Urinary bladder (tissue), 4 donors: ENCODE measurements around the gene RNF157. TPM values are rescaled to one million over a fixed set of nuclear protein-coding genes. Genes with fewer than 3 reads are reported as not detected.
"Not testable (repeated sequence)": the region's sequence is repeated elsewhere in the genome, so short reads cannot be mapped to it uniquely, and the experiment has no call there.

Experiments
- DNase-seq: peaks from one replicate; pipeline ENCODE4 v3.0.0-alpha.2; 2015; ENCODE audit errors: extremely low spot score
- H3K27ac ChIP-seq: one replicate; pipeline ENCODE4 v1.5.1; 2013; ENCODE audit warnings: low read depth, mild to moderate bottlenecking, moderate library complexity
- H3K36me3 ChIP-seq: one replicate; pipeline ENCODE4 v1.6.1; 2013; ENCODE audit warnings: mild to moderate bottlenecking, moderate library complexity; ENCODE audit not compliant: insufficient read depth
- H3K4me1 ChIP-seq: one replicate; pipeline ENCODE4 v1.6.1; 2013; ENCODE audit warnings: mild to moderate bottlenecking, moderate library complexity; ENCODE audit not compliant: insufficient read depth
- H3K4me3 ChIP-seq: one replicate; pipeline ENCODE4 v1.5.1; 2013; ENCODE audit warnings: low read depth, low read length
- WGBS: extraction: QIAGEN DNeasy Blood & Tissue Kit; methylation state at CpG from one replicate; pipeline ENCODE4 v1.1.7; 2013; 5-methylcytosine and 5-hydroxymethylcytosine counted together
- polyA plus RNA-seq: library from polyadenylated mRNA; stranded (reverse); fragments of 200-250 nt; gene quantifications from one replicate; pipeline ENCODE4 v1.2.3, GENCODE V29; 2013
- total RNA-seq: library from RNA; depleted of rRNA; stranded (reverse); fragments of >200 nt; gene quantifications from one replicate; pipeline ENCODE4 v1.2.3, GENCODE V29; 2014
- donor health status: healthy with polysubstance abuse.
- donor health status: healthy.

RNF157 gene
- total and polyA plus RNA-seq, 2 donors = 1.9 to 5.8 TPM

DNA sequence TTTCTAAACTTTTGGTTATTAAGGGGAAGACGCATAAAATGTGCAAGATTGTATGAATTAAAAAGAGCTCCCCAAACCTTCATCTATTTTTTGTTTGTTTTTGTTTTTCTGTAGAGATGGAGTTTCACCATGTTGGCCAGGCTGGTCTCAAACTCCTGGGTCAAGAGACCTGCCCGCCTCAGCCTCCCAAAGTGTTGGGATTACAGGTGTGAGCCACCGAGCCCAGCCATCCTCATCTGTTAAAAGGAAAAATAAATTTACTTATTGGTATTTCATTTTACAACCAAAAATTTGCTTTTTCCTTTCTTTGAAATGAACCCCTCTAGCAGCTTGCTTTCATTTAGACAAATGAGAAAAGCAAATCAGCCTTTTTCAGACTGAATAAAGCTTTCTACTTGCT is 23.2 kb downstream of the RNF157 start:
- no peak overlapping the region for H3K4me3 ChIP-seq
- DNase-seq = no peak
- WGBS = 91% methylated on average over 3 of the region's 3 CpGs
- no peaks in the 10 kb centered on the region for H3K36me3 ChIP-seq
- no peak overlapping the region for H3K27ac ChIP-seq
- H3K4me1 ChIP-seq = no peaks in the 10 kb centered on the region

- Histone ChIP-seq H3K4me1 (no peaks in the 10 kb centered on the region), H3K4me3 (no peak overlapping the region), H3K27ac (no peak overlapping the region), H3K36me3 (no peaks in the 10 kb centered on the region)
- 82% methylated on average over 2 of the region's 2 CpGs for whole genome bisulfite sequencing
- DNase-seq = no peak
These were observed 26.8 kb downstream of the RNF157 start for GRCh38 chr17:76213491-76213890.

DNA sequence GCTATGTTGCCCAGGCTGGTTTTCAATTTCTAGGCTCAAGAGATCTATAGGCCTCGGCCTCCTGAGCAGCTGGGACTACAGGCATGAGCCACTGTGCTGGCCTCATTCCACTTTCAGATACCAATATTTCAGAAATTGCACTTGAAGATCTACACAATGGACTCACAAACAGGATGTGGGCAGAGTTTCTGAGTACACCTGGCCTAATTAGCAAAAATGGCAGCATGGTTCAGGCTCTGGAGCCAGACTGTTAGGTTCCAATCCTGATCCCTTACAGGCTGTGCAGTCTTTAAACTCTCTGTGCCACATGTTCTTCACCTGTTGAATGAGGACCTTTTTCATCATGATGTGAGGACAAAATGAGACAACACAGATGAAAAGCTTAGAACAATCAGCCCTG is 32.2 kb downstream of the RNF157 start:
- no peak for DNase-seq
- no peaks in the 10 kb centered on the region for H3K4me1 ChIP-seq
- H3K36me3 ChIP-seq = no peaks in the 10 kb centered on the region
- 89% methylated on average over 1 of the region's 1 CpG for WGBS
- H3K27ac ChIP-seq = no peak overlapping the region
- H3K4me3 ChIP-seq = no peak overlapping the region

DNA sequence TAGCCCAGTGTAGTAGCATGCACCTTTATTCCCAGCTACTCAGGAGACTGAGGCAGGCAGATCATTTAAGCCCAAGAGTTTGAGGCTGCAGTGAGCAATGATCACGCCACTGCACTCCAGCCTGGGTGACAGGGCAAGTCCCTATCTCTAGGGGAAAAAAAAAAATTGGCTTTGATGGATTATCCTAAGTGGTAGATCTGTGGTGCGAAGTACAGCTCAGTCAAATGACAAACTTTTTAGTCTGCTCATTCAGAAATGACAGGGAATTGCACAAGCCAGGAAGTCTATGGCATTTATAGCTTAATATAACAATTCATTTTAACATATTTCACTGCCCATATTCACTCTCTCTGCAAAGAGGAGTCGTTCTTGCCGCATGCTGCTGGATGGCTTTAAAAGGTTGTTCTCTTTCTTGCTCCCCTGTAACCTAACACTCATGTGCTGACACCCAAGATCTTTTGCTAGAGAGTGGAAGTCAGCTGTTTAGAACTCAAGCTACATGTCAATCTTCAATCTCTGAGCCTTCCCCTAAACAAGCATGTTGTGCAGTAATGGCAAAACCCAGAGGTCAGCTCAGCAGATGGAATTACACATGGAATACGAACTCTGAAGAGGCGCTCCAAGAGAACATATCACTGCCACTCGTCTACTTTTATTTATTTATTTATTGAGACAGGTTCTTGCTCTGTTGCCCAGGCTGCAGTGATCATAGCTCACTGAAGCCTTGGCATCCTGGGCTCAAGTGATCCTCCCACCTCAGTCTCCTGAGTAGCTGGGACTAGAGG is 32.8 kb downstream of the RNF157 start:
- WGBS = 70% methylated on average over 7 of the region's 7 CpGs
- Histone ChIP-seq H3K27ac (no peak overlapping the region), H3K4me1 (no peaks in the 10 kb centered on the region), H3K36me3 (no peaks in the 10 kb centered on the region), H3K4me3 (no peak overlapping the region)
- DNase-seq = no peak

GRCh38 chr17:76205542-76206144 is 34.6 kb downstream of the RNF157 start:
- not testable (repeated sequence) for DNase-seq, H3K27ac ChIP-seq, H3K36me3 ChIP-seq, H3K4me3 ChIP-seq, H3K4me1 ChIP-seq
- WGBS = 92% methylated on average over 9 of the region's 9 CpGs

GRCh38 chr17:76204277-76204676 is 36.0 kb downstream of the RNF157 start:
- Histone ChIP-seq H3K36me3 (no peaks in the 10 kb centered on the region), H3K4me1 (no peaks in the 10 kb centered on the region), H3K27ac (no peak overlapping the region), H3K4me3 (no peak overlapping the region)
- WGBS = 67% methylated on average over 3 of the region's 3 CpGs
- no peak for DNase-seq

DNA sequence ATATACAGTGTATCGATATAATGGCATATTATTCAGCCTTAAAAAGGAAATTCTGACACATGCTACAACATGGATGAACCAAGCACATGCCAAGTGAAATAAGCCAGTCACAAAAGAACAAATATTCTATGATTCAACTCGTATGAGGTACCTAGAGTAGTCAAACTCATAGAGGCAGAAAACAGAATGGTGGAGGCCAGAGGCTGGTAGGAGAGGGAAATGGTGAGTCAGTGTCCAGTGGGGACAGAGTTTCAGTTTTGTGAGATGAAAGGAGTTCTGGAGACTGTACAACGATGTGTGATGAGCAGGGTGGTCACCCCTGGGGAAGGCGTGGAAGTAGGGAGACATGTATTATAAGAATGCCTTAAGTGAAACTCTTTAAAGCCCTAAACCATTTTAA is 39.9 kb downstream of the RNF157 start:
- H3K27ac ChIP-seq = no peak overlapping the region
- no peaks in the 10 kb centered on the region for H3K36me3 ChIP-seq
- no peak for DNase-seq
- no peak overlapping the region for H3K4me3 ChIP-seq
- H3K4me1 ChIP-seq = no peaks in the 10 kb centered on the region
- WGBS = 81% methylated on average over 4 of the region's 4 CpGs

DNA sequence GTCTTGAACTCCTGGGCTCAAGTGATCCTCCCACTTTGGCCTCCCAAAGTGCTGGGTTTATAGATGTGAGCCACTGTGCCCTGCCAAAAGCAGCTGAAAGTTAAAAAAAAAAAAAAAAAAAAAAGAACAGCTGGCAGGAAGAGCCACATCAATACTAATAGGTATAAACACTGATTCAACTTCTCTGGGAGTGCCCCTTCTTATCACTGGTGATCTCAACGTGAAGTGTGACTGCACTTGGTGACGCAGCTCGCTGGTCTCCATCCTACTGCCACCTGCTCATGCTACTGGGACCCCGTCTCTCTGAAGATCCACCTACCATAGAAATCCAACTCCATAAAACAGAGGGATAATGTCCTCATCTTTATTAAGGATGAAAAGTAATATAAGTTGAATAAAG is 40.8 kb downstream of the RNF157 start:
- 66% methylated on average over 4 of the region's 4 CpGs for WGBS

DNA sequence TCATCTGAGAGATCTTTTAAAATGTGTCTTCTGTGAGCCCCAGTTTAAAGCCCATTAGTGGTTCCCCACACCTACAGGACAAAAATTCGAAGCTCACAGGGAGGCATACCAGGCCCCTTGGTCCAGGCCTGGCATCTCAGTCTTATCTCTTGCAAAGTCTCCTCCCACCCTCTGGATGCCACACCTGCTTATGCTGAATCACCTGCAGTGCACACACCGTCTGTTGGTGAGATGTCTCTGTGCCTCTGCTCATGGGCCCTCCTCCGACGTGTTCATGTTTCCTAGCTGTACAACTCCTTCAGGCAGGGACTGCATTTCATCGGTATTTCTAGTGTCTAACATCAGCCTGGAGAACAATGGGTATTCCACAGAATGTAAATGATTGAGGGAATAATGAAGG is 41.6 kb downstream of the RNF157 start:
- Histone ChIP-seq H3K36me3 (no peaks in the 10 kb centered on the region), H3K27ac (no peak overlapping the region), H3K4me3 (no peak overlapping the region), H3K4me1 (no peaks in the 10 kb centered on the region)
- no peak for DNase-seq
- WGBS = 94% methylated on average over 5 of the region's 5 CpGs

More for the DNA sequence above, 40.8 kb downstream of the RNF157 start:
- Histone ChIP-seq H3K4me1 (no peaks in the 10 kb centered on the region), H3K36me3 (no peaks in the 10 kb centered on the region), H3K27ac (no peak overlapping the region), H3K4me3 (no peak overlapping the region)
- DNase-seq = no peak

DNA sequence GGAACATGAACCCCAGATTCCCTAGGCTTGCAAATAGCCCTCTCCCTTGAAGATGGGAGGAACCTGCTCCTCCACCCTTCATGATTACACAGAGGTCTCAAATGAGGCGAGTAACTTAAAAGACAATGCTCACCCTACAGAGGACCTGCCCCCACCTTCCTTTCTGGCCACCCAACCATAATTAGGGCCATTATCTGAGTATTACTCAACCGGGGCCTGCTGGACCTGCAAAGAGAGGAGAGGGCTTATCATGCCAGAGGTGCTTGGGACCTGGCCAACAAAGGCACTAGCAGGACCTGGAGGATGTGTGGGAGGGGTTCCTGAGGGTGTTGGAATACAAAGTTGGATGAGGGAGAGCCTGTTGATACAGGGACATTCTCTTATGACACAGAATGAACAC is 42.4 kb downstream of the RNF157 start:
- 66% methylated on average over 2 of the region's 2 CpGs for WGBS
- Histone ChIP-seq H3K27ac (no peak overlapping the region), H3K4me3 (no peak overlapping the region), H3K4me1 (no peaks in the 10 kb centered on the region), H3K36me3 (no peaks in the 10 kb centered on the region)
- no peak for DNase-seq

GRCh38 chr17:76196675-76197074 is 43.6 kb downstream of the RNF157 start:
- H3K36me3 ChIP-seq = no peaks in the 10 kb centered on the region
- peak overlapping the region; percentile 70 for H3K27ac ChIP-seq
- H3K4me1 ChIP-seq = no peaks in the 10 kb centered on the region
- no peak overlapping the region for H3K4me3 ChIP-seq
- WGBS = 53% methylated on average over 3 of the region's 3 CpGs
- DNase-seq = no peak

- DNase-seq = no peak
- Histone ChIP-seq H3K36me3 (no peaks in the 10 kb centered on the region), H3K4me1 (no peaks in the 10 kb centered on the region), H3K4me3 (no peak overlapping the region), H3K27ac (no peak overlapping the region)
- WGBS = 95% methylated on average over 12 of the region's 12 CpGs
These were observed 44.8 kb downstream of the RNF157 start for GRCh38 chr17:76195281-76196096.

GRCh38 chr17:76193591-76193990 is 46.7 kb downstream of the RNF157 start:
- H3K4me3 ChIP-seq = no peak overlapping the region
- H3K4me1 ChIP-seq = no peaks in the 10 kb centered on the region
- WGBS = 59% methylated on average over 13 of the region's 13 CpGs
- no peaks in the 10 kb centered on the region for H3K36me3 ChIP-seq
- no peak overlapping the region for H3K27ac ChIP-seq
- no peak for DNase-seq

- 54% methylated on average over 6 of the region's 6 CpGs for WGBS
These were observed 48.4 kb downstream of the RNF157 start for GRCh38 chr17:76191896-76192295.

More at GRCh38 chr17:76191896-76192295, 48.4 kb downstream of the RNF157 start:
- Histone ChIP-seq H3K27ac (no peak overlapping the region), H3K4me1 (no peaks in the 10 kb centered on the region), H3K36me3 (no peaks in the 10 kb centered on the region), H3K4me3 (no peak overlapping the region)
- DNase-seq = no peak
